Measurements from ENCODE around the gene ODAD3.
"Not testable (repeated sequence)": the region's sequence is repeated elsewhere in the genome, so short reads cannot be mapped to it uniquely, and the experiment has no call there.

ODAD3 gene

DNA sequence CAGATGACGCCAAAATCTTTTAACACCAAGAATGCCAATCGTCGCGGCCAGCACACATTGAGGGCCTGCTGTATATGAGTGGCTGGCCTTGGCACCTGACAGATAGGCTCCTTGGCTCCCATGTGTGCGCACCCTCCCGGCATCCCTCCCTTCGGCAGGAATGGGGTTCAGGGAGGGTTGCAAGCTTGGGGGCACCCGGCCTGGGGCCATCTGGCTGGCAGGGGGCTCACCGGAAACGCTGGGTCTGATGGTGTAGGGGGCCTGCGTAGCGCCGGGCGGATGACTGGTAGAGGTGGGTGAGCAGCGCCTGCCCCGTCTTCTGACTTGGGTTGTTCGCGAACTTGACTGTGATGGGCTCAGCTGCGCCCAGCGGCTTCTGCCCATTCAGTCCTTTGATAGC lies 22.9 kb upstream of the ODAD3 start:
- H3K4me3 ChIP-seq (ENCODE audit: low read length): no peak overlapping the region
- TF ChIP-seq, protein P1, sequence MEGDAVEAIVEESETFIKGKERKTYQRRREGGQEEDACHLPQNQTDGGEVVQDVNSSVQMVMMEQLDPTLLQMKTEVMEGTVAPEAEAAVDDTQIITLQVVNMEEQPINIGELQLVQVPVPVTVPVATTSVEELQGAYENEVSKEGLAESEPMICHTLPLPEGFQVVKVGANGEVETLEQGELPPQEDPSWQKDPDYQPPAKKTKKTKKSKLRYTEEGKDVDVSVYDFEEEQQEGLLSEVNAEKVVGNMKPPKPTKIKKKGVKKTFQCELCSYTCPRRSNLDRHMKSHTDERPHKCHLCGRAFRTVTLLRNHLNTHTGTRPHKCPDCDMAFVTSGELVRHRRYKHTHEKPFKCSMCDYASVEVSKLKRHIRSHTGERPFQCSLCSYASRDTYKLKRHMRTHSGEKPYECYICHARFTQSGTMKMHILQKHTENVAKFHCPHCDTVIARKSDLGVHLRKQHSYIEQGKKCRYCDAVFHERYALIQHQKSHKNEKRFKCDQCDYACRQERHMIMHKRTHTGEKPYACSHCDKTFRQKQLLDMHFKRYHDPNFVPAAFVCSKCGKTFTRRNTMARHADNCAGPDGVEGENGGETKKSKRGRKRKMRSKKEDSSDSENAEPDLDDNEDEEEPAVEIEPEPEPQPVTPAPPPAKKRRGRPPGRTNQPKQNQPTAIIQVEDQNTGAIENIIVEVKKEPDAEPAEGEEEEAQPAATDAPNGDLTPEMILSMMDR (conservative IDR thresholded peaks at IDR 0.05; ENCODE audit: low read length): no peak
- no peak for DNase-seq (ENCODE audit: low read depth)

DNA sequence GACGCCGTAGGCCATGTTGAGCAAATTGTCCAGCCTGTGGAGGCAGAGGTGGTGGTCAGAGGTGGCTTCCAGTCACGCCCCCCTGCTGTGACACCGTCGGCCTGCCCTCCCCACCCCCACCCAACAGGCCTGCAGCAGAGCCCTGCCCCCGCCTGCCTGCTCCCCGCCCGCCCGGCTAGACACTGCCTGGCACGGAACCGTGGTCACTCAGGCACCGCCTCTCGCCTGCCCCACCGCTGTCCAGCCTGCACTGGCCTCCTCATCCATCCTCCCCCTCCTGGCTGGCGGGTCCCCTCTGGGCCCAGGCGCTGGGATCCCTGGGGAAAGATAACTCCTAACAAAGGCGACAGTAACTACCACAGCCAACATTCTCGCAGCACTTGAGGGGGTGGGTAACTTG lies 22.2 kb upstream of the ODAD3 start:
- H3K4me3 ChIP-seq (ENCODE audit: low read length): no peak overlapping the region
- DNase-seq (ENCODE audit: low read depth): no peak
- TF ChIP-seq, protein P1 (conservative IDR thresholded peaks at IDR 0.05; ENCODE audit: low read length): no peak

DNA sequence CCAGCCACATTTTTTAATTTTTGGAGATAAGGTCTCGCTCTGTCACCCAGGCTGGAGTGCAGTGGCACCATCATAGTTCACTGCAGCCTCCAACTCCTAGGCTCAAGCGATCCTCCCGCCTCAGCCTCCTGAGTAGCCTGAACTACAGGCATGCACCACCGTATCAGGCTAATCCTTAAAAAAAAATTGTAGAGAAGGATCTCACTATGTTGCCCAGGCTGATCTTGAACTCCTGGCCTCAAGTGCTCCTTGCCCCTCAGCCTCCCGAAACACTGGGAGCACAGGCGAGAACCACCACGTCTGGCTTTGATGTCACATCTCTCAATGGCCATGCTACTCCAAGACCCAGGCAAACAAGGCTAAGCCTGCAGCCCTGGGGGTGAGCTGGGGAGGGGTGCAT lies 21.7 kb upstream of the ODAD3 start:
- no peak overlapping the region for H3K4me3 ChIP-seq (ENCODE audit: low read length)
- TF ChIP-seq, protein P1 (conservative IDR thresholded peaks at IDR 0.05; ENCODE audit: low read length): no peak
- no peak for DNase-seq (ENCODE audit: low read depth)

DNA sequence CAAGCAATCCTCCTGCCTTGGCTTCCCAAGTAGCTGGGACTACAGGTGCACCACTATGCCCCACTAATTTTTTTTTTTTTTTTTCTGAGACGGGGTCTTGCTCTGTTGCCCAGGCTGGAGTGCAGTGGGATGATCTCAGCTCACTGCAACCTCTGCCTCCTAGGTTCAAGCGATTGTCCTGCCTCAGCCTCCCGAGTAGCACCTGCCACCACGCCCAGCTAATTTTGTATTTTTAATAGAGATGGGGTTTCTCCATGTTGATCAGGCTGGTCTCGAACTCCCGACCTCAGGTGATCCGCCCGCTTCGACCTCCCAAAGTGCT lies 20.3 kb upstream of the ODAD3 start:
- H3K4me3 ChIP-seq (ENCODE audit: low read length); DNase-seq (ENCODE audit: low read depth): not testable (repeated sequence)

DNA sequence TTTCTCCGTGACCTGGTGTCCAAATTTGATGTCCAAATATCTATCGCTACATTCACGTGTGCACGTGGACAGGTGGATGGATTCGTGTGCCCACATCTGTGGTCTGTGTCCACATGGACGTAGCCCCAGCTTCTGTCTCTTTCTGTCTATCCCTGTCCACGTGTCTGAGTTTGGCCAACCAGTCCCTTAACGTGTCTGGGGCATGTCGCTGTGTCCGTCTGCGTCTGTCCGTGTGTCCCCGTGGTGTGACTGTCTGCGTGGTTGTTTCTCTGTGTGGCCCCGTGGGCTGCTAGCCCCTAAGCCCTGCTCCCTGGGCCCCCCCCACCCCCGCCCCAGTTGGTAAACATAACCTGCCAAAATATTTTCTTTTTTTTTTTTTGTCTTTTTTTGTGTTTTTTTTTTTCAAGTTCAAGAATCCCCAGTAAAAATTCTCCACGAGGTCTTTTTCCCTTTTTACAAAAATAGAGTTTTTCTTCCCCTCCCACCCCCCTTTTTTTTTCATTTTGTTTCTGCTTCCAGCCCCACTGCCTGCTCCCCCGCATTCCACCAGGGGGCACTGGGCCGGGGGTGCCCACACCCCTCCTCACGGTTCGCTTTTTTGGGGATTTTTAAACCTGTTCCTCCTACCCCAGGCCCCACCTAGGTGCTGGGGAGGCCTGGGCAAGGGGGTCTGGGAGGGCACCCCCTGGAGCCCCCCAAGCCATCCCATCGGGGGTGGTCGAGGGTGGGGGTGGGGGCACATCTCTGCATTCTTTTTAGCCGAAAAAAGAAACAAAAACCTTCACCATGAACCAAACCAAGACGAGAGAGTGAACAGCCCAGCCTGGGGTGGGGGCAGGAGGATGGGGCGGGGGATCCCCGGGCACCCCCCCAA lies 18.8 kb upstream of the ODAD3 start:
- no peak for DNase-seq (ENCODE audit: low read depth)

DNA sequence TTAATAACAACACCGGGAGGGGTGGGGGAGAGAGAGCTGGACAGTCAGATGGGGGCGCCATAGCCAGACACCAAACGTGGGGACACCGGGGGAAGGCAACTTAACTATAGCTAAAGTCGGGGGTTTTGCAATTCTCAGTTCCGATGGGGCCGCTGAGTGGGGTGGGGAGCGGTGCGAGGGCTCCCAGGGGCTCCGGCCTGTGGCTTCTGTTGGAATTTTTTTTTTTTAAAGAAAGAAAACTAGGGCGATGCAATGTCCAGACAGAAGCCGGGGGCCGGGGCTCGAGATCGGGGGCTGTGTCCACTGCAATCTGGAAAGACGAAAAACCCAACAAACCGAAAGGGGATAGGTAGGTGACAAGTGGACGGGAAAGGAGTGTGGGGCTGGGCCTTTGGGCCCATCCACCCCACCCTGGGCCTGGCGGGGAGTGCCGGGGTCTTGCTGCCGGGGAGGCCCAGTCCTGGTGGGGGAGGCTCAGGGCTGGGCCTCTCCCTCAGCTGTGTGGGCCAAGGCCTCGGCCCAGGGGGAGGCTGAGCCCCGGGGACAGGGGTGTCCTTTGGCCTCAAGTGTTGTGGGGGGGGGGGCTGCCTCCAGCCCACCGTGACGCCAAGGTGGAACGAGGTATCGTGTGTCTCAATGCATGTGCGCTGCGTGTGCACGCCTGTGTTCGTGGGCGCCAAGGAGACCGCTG lies 17.8 kb upstream of the ODAD3 start:
- H3K4me3 ChIP-seq (ENCODE audit: low read length): no peak overlapping the region
- DNase-seq (ENCODE audit: low read depth): no peak

More for the DNA sequence above, 18.8 kb upstream of the ODAD3 start:
- H3K4me3 ChIP-seq (ENCODE audit: low read length): no peak overlapping the region
- TF ChIP-seq, protein P1 (conservative IDR thresholded peaks at IDR 0.05; ENCODE audit: low read length): peak; percentile 31

DNA sequence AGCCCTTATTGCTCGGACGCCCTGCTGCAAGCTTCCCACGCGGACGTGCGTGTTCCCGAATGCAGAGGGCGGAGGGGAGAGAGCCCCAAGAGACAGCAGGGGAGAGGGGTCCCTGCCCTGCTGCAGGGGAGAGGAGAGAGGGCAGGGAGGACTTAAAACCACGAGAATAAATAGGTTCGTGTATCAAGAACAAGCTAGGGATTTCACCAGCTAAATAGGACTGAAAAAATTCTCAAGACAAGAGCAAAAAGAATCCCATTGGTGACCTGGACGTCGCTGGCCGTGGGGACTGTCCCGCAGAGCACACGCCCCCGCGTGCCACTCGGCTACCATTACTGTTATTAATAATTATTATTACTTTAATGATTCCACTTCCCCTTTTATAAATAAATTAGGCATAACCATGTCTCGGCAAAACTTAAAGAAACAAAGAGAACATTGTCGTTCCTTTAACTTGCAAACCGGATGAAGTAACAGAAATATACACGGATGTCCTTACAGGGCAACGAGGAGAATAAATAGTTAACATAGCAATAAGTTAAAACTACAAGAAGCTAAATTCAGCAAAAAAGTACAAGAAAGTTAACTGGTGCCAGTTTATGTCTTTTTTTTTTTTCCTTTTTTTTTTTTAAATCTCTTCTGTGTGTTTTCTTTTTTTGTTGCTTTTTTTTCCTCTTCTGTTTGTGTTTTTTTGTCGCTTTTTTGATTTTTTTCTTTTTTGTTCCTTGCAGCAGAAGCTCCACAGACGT lies 17.1 kb upstream of the ODAD3 start:
- TF ChIP-seq, protein P1 (conservative IDR thresholded peaks at IDR 0.05; ENCODE audit: low read length): no peak
- DNase-seq (ENCODE audit: low read depth): no peak
- no peak overlapping the region for H3K4me3 ChIP-seq (ENCODE audit: low read length)

More for the DNA sequence above, 17.8 kb upstream of the ODAD3 start:
- TF ChIP-seq, protein P1 (conservative IDR thresholded peaks at IDR 0.05; ENCODE audit: low read length): no peak
